GM21447 (cell line): Measurements from ENCODE around the gene CYTH1.

Experiments used
- ATAC-seq: cut with Tn5 transposase; IDR thresholded peaks from one replicate; pipeline ENCODE4 v1.9.1; 2021; ENCODE audit not compliant: unreplicated experiment

CYTH1 gene

DNA sequence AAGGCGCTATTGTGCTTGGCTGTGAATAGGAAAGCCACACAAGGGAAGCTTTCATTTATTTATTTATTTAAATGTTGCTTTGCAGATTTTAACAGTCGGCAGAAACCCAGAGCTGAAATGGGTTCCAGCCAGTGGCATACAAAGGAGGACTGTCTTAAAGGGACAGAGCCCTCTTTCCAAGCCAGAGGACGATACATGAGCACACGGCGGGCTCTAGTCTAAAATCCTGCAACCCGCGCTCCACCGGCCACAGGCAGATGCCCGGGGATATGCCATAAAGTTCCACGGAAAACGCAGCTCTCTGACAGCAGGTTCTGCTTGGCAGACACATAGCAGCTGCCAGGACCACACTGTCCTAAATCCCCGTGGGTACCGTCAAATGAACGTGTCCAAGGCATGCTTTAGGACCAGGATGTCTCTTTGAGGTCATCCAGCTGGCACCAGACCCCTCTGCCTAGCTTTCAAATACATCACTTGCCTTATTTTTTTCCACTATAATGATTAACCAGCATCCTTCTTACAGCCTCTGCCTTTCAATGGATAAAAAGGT is 64.6 kb downstream of the CYTH1 start:
- no peak for ATAC-seq

DNA sequence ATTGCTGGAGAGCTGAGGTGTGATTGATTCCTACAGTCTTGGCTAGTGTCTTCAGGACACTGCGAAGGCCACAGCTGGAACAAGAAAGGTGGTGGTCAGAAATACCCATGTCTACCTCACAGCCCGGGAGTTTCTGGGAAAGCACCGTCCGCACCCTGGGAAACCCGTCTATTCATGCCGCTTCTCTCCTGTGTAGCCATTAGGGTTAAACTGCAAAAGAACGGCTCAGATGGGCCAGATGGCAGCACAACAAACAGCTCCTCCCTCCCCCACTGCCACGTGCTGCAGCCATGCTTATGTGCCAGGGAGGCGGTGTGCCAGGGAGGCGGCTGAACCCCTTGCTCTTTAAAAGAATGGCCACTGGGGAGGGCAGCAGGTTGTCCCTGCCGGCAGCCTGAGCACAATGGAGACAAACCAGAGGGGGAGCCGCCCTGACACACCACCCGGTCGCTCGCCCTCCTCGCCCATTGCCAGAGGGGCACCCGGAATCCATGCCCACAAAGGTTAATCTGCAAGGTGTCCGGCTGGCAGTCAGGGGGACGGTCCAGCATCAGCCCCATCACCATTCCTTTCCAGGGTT is 65.2 kb downstream of the CYTH1 start:
- no peak for ATAC-seq

DNA sequence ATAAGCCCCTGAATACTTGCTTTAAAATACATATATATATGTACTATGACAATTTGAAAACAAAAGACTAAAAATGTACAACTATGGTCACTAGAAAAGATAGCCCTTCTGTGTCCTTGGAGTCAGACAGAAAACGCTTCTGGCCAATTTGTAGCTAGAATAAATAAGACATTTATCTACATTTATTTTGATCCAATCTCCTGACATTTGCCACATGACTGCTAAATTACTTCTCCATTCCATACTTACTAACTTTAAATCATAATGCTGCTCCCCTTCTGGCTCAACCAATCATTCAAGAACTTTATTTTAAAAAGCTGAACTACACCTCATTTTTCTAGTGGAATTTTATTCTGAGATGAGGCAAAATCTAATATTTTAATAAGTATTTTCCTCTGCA is 65.8 kb downstream of the CYTH1 start:
- ATAC-seq = no peak

DNA sequence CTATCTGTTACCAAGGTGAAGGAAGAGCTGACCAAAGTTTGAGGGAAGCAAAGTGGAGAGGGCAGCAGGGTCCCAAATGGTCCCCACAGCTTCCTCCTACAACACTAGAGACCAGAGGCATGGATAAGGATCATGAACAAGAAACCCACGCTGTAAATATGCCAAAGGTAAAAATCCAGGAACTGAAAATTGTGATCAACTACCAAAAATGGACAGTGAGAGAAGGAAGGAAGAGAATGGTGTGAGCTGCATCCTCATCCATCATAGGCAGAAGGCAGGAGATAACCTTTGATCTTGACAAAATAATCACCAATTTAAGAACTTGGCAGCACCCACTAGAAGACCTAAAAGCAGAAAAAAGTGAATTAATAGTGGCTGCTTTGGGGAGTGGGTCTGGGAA is 66.2 kb downstream of the CYTH1 start:
- no peak for ATAC-seq

DNA sequence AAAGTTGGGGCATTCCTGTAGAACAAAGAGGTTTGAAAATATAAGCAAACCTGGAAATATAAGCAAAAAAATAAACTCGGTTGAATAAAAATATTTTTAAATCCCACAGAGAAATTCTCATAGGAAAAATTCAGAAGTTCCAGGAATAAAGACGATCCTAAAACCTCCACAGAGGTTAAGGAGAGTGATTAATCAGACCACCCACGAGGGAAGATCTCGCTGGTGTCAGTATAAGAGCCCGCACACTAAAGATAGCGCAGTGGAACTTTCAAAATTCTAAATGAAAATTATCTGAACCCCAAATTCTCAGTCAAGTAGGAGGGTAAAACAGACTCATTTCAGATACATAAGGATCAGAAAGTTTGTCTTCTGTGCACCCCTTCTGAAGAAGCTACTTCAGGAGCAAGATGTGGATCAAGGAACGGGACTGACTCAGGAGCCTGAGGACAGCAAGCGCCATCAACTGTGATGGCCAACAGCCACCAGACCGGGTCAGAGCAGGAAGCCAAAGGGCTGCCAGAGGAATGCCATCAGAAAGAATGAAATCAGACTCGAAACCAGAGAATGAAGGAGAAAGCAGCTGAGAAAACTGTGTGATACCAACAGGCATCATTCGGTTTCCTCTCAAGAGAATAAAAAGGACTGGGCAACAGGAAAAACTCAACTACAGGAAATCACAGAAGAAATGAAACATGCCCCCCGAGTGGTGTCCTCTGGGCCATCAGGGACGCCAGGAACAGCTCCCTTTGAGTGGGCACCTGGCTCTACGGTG is 66.9 kb downstream of the CYTH1 start:
- no peak for ATAC-seq

DNA sequence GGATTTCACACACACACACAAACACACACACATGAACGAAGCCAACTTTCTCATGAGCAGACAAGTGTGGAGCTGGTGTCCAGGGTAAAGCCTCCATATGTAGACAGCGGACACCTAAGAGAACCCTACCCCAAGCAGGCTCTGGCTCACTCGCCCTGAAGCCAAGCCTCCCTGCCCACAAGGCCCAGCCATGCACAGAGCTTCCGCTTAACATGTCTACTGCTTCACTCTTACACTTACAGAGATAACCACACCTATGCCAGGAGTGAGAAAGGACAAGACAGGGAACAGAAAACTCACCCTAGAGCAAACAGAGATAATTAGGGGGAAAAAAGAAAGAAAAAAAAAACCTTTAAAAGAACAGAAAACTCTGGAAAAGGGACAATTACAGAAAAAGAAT is 67.5 kb downstream of the CYTH1 start:
- no peak for ATAC-seq

DNA sequence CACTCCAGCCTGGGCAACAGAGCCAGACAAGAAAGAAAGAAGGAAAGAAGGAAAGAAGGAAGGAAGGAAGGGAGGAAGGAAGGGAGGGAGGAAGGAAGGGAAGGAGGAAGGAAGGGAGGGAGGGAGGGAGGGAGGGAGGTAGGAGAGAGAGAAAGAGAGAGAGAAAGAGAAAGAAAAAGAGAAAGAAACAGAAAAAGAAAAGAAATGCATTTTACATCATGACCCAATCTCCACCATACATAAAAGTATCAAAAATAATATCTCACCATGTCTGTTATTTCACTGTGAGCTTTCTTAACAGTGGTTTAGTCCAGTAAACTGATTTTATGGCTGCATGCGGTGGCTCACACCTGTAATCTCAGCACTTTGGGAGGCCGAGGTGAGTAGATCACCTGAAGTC is 70.0 kb downstream of the CYTH1 start:
- ATAC-seq = no peak

DNA sequence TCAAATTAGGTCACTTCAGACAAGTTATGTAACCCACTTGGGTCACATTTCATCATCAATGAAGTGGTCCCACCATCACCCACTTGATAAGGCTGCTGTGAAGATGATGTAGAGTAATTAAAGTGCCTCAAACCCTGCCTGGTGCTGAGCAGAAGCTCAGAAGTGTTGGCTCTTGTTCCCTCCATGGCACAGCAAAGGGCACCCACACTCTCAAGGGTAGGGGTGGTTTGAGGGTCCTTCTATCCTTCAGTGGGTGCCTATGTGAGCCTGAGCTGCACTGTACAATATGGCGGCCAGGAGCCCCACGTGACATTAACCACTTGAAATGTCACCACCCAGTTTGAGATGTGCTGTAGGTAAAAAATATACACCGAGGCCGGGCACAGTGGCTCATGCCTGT is 71.5 kb downstream of the CYTH1 start:
- no peak for ATAC-seq

DNA sequence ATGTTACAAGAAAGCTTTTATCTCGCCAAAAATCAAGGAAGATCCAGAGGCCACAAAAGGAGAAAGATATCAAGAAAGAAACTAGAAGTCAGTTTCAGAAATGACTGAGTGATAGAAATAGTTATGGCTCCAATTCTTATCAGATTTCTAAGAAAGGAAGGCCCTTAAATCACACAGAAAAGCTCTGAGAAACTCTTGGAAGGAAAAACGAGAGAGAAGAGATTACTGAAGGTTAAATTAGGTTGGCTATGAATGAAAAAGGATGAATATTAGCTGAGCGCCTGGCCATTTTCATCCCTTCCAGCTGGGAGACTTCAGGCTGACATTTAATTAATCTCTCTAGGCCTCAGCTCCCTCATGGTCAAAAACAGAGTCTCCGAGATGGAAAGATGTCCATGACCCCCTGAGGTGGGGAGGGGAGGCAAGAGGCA is 72.3 kb downstream of the CYTH1 start:
- ATAC-seq = no peak

DNA sequence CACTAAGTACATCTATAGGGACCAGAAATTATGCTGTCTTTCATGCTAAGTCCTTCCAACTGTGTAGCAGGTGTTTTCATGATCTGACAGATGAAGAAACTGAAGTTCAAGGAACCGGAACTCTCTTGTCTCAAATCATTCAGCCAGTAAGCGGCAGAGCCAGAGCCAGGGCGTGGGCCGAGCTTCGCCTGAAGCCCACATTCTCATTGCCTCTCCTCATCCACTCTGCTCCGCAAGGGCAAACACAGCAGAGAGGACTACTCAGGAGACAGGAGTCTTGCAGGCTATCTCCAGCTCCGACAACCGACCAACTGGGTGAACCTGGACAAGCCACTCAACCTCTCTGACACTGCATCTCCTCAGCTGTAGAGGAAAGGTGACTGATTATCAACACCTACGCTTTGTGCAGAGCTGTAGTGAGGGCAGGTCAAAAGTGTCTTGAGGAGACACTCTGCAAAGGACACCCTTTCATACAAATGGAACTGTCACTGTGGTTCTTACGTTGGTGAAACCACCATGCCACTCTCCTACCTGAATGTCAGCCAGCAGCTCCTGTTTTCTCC is 72.9 kb downstream of the CYTH1 start:
- ATAC-seq = no peak

DNA sequence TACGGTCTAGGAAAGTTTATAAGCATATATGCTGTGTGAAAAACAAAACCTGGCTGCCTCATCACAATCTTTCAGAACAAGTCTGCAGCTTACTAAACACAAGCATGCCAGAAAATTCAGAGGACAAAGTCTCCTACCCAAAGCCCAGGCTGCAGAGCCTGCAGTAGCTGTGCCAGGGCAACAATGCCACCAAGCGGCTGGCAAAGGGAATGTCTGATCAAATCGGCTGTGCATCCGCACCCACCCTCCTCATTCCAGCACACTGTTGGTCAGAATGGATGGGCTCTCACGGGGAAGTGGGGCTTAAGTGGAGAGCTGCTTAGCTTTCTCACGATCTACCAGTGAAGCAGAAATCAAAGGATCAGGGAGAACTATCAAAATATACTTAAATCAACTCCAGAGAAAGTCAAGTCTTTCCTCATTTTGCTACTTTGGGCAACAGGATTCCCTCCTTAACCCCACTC is 73.5 kb downstream of the CYTH1 start:
- ATAC-seq = no peak

DNA sequence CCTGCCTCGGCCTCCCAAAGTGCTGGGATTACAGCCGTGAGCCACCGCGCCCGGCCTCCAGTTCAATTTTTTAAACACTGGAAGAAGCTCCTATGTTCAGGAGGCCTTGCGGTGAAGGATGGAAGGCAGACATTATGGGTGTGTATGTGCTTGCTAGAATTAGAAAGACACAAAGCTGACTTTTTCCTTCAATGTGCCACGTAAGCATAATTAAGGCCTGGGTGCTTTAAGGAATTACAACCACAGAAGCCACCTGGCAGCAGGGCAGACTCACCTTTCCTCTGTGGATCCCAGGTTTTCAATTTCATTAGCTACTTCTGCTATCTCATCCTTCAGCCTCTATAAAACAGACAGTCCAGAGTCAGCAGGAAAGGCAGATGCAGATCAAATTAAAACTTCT is 74.2 kb downstream of the CYTH1 start:
- ATAC-seq = no peak

DNA sequence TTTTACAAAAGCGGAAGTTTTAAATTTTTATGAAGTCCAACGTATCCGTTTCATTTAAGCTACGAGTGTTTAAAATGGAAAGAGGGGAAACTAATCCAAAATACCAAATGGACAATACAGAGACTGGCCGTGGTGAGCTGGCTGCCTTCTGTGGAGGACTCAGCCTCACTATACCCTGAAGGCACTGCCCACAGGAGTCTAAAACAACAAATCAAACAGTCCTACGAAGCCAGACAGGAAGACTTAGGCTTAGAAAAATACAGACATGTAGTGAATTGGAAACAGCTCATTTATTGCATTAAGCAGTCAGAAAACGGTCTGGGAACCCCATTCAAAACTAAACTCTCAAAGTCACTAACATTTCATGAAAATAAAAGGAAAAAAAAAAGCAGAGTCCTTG is 75.1 kb downstream of the CYTH1 start:
- no peak for ATAC-seq

DNA sequence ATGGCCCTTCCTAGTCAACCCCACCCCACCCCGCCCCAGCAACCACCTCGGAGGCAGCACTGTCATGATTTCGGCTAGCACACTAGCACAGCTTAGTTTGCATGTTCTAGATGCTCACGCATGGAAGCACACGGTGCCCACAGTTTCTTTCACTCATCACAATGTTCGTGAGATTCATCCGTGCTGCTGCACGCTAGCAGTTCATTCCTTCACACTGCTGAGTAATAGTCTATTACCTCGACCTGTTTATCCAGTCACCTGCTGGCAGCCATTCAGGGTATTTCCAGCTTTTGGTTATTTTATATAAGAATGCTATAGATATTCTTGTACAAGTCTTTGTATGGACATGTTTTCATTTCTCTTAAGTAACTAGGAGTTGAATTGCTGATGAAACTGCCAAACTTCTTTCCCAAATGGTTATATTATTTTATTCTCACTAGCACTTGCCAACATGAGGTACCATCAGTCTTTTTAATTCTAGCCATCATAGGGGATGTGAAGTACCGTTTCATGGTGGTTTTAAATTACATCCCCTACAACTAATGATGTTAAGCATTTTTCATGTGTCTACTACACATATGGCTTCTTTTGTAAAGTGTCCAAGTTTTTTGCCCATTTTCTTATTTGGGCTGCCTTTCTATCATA is 75.7 kb downstream of the CYTH1 start:
- ATAC-seq = peak; percentile 60

DNA sequence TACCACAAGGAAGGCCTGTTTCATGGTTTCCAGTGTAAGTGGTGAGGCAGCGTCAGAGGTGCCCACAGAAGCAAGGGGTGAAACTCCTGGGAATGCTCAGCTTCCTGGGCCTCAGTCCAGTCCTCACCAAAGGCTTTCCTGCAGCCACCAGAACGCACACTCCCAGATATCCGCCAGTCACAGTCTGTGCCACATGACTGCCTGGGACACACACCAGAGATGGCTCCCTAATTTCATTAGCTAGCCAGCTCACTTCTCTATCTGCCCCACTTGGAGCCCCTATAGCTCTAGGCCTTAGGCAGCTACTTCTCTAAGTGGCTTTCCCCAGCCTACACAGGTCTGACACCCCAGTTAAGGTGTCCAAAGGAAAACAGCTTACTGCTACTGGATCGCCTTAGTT is 77.0 kb downstream of the CYTH1 start:
- ATAC-seq = no peak

DNA sequence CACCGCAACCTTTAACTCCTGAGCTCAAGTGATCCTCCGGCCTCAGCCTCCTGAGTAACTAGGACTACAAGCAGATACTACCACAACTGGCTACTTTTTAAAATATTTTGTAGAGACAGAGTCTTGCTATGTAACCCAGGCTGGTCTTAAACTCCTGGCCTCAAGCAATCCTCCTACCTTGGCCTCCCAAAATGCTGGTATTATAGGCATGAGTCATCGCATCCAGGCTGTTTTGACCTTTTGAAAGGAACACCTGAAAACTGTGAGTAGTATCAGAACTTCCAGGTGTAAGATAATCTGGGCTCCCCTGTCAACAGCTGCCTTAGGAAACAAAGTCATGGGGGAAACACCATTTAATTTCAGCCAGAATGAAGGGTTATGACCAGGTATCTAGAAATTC is 77.5 kb downstream of the CYTH1 start:
- ATAC-seq = no peak

DNA sequence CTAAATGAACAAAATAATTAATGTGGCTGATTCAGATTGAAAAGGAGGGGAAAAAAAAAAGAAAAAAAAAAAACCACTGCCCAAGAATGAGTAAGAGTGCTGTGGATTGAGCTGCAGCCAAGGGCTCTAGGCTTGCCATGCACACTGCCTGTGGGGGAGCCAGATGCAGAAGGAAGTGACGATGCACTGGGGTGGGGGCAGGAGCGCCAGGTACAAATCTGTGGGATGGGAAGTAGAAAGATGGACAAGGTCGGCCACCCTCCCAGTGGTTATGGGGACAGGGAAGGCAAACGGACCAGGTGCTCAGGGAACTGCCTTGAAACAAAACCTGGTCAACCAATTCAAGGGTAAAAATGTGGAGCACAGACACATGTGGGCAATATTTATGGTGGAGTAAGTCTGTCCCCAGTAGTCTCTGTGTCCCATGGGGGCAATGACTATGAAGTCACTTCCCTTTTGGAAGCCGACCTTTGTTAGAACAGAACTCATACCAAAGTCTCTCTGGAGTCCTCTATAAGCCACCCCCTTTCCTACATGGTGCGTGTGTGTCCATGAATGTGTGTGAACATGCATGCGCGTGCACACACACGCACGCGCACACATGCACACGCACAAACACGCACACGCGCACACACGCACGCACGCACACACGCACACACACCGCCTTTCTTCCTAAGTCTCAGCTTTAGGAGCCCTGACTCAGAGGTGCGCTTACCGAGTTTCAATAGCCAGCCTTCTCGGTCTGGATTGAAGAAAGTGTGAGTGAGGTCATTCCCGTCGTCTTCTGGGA is 84.3 kb downstream of the CYTH1 start:
- no peak for ATAC-seq

DNA sequence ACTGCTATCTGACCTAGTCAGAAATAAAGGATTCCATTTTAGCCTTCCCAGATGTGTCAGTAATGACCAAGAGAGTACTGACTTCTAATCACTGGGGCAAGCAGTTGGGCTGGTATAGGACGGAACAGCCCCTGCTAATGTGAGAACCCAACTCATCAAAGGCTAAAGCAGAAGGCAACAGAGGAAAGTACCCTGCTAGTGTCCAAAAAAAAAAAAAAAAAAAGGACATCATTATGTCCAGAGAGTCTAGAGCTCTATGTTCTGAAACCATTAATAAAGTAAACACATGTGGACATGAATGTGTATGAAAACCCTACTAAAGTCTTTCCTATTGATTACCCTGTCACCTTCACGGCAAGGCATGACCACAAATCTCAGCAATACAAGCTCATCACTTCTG is 85.0 kb downstream of the CYTH1 start:
- ATAC-seq = no peak

DNA sequence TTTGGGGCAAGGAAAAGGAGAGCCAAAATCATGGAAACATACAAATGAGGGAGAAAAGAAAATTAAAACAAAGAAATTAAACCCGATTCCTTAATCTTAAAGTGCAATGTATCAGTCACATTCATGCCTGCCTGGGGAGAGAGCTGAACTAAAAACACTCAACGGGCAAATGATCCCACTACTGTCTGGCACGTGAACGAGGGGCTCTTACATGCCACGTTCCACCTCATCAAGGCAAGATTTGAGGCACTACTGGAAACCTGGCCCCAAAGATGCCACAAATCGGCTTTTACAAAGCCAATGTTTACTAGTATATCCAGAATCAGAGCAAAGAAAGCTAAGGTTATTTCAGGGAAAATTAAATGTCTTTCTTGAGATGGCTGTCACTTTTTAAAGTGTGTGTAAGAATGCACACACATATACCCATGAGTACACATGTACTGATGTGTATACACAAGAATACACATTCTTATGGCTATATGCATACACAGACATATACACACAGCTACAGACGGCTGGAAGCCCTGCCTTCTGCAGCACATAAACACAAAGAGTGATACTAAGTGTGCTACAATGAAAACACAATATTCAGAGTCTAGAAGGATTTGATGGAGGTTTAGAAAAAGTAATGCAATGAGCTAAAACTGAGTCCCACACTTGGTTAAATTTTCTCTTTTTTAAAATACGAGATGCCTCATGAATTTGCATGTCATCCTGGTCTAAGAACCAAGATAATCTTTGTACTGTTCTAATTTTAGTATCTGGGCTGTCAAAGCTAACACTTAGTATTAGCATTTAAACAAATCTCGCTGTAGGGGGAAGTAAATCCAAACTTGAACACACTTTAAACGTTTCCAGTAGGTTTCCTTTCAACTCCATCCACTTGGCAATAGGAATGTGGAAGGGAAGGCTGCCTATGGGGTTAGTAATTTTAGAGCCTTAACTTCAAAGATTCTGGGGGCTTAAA is 85.8 kb downstream of the CYTH1 start:
- ATAC-seq = no peak
